HPDE6-E6E7 (cell line): ENCODE measurements around the gene COA7.

ENCODE experiments used
- DNase-seq: peaks from one replicate; pipeline ENCODE4 v3.0.0; 2011; ENCODE audit warnings: missing footprints; ENCODE audit errors: extremely low spot score

COA7 gene

DNA sequence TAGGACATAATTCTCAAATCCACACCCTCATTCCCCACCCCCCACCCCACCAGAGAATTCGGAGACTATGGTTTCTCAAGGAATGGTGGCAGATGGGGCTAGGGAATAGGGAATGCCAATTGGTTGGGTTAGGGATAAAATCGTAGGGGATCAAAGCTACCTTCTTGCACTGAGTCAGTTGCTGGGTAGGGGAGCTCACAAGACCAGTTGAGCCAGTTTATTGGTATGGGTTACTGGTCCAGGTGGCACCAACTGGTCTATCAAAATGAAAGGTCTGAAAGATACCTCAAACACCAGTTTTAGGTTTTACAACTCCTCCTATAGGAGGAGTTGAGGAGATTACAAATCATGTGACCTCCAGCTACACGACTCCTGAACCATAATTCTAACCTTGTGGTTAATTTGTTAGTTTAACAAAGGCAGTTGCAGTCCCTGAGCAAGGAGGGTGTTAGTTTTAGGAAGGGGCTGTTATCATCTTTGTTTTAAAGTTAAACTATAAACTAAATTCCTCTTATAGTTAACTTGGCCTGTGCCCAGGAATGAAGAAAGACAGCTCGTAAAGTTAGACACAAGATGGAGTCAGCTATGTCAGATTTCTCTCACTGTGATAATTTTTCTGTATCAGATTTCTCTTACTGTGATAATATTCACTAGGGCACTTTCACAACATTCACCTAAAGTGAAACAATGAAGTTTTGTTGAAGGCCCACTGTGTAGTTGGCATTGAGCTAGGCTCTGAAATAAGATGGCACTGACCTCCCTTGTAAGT is 62.6 kb downstream of the COA7 start:
- no peak for DNase-seq
